ENCODE measurements around the gene OVOL2. TPM values are rescaled to one million over a fixed set of nuclear protein-coding genes. Genes with fewer than 3 reads are reported as not detected.

OVOL2 gene
- total RNA-seq, 2 experiments from 2014 or later, result not detected

- Histone ChIP-seq H3K4me1 (ENCODE audit: insufficient read depth, low read length, poor library complexity, severe bottlenecking) (no peaks in the 10 kb centered on the region), H3K36me3 (ENCODE audit: insufficient read depth, low read length) (no peaks in the 10 kb centered on the region), H3K4me3 (ENCODE audit: low read depth, low read length, poor library complexity, severe bottlenecking) (no peak overlapping the region), H2AFZ (ENCODE audit: low read length) (no peak overlapping the region), H3K4me2 (ENCODE audit: low read length) (no peak overlapping the region), H3K27ac (ENCODE audit: low read depth, low read length, poor library complexity, severe bottlenecking) (no peak overlapping the region), H3K79me2 (ENCODE audit: insufficient read depth, low read depth, low read length) (no peaks in the 10 kb centered on the region), H4K20me1 (ENCODE audit: insufficient read depth, low read length) (no peaks in the 10 kb centered on the region), H3K9me3 (ENCODE audit: low read length) (no peaks in the 10 kb centered on the region), H3K9me2 (ENCODE audit: insufficient read depth, low read length) (no peaks in the 10 kb centered on the region)
- no peak for DNase-seq (ENCODE audit: low spot score)
- TF ChIP-seq EZH2phosphoT487 (IDR thresholded peaks at IDR 0.05; ENCODE audit: borderline replicate concordance, low read depth, low read length), result no peak
- TF ChIP-seq, protein P1, sequence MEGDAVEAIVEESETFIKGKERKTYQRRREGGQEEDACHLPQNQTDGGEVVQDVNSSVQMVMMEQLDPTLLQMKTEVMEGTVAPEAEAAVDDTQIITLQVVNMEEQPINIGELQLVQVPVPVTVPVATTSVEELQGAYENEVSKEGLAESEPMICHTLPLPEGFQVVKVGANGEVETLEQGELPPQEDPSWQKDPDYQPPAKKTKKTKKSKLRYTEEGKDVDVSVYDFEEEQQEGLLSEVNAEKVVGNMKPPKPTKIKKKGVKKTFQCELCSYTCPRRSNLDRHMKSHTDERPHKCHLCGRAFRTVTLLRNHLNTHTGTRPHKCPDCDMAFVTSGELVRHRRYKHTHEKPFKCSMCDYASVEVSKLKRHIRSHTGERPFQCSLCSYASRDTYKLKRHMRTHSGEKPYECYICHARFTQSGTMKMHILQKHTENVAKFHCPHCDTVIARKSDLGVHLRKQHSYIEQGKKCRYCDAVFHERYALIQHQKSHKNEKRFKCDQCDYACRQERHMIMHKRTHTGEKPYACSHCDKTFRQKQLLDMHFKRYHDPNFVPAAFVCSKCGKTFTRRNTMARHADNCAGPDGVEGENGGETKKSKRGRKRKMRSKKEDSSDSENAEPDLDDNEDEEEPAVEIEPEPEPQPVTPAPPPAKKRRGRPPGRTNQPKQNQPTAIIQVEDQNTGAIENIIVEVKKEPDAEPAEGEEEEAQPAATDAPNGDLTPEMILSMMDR (conservative IDR thresholded peaks at IDR 0.05; ENCODE audit: low read length), result no peak
- intact Hi-C loops (cut with micrococcal nuclease; ENCODE audit: unreplicated experiment), result no loop called here
- POLR2A ChIA-PET, result no interaction called here
- CTCF ChIA-PET (ENCODE audit: unreplicated experiment), result no interaction called here
- BruUV-seq (replicated peaks), result no TSS peak
Measured at GRCh38 chr20:18014411-18014810, 43.3 kb downstream of the OVOL2 start.

DNA sequence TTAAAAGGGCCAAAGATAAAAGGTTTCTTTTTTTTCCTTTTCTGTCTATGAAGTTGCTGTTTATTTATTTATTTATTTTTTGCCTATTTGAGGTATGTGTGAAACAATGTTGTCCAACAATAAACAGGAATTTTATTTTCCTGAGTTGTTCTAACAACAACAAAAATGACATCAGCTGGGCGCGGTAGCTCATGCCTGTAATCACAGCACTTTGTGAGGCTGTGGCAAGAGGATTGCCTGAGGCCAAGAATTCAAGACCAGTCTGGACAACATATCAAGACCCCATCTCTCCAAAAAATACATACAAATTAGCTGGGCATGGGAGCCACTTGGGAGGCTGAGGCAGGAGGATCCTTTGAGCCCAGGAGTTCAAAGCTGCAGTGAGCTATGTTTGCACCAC is 44.8 kb downstream of the OVOL2 start:
- no peak overlapping the region for H3K4me3 ChIP-seq (ENCODE audit: low read depth, low read length, poor library complexity, severe bottlenecking)
- TF ChIP-seq, protein P1 (conservative IDR thresholded peaks at IDR 0.05; ENCODE audit: low read length), result no peak
- TF ChIP-seq EZH2phosphoT487 (IDR thresholded peaks at IDR 0.05; ENCODE audit: borderline replicate concordance, low read depth, low read length), result no peak
- no TSS peak for BruUV-seq (replicated peaks)
- no peaks in the 10 kb centered on the region for H3K4me1 ChIP-seq (ENCODE audit: insufficient read depth, low read length, poor library complexity, severe bottlenecking)
- ChIA-PET CTCF (ENCODE audit: unreplicated experiment) (no interaction called here), POLR2A (interaction anchor here (1.2 to 1.4 kb wide), 2 partner anchors 42 to 57 kb away, joined by 3 read pairs; no protein-coding TSS in a partner anchor)
- H3K9me2 ChIP-seq (ENCODE audit: insufficient read depth, low read length), result no peaks in the 10 kb centered on the region
- DNase-seq (ENCODE audit: low spot score), result no peak
- intact Hi-C loops (cut with micrococcal nuclease; ENCODE audit: unreplicated experiment), result no loop called here
- H4K20me1 ChIP-seq (ENCODE audit: insufficient read depth, low read length), result no peaks in the 10 kb centered on the region
- no peaks in the 10 kb centered on the region for H3K9me3 ChIP-seq (ENCODE audit: low read length)
- H3K4me2 ChIP-seq (ENCODE audit: low read length), result no peak overlapping the region
- H3K79me2 ChIP-seq (ENCODE audit: insufficient read depth, low read depth, low read length), result no peaks in the 10 kb centered on the region
- no peak overlapping the region for H2AFZ ChIP-seq (ENCODE audit: low read length)
- no peaks in the 10 kb centered on the region for H3K36me3 ChIP-seq (ENCODE audit: insufficient read depth, low read length)
- H3K27ac ChIP-seq (ENCODE audit: low read depth, low read length, poor library complexity, severe bottlenecking), result no peak overlapping the region

DNA sequence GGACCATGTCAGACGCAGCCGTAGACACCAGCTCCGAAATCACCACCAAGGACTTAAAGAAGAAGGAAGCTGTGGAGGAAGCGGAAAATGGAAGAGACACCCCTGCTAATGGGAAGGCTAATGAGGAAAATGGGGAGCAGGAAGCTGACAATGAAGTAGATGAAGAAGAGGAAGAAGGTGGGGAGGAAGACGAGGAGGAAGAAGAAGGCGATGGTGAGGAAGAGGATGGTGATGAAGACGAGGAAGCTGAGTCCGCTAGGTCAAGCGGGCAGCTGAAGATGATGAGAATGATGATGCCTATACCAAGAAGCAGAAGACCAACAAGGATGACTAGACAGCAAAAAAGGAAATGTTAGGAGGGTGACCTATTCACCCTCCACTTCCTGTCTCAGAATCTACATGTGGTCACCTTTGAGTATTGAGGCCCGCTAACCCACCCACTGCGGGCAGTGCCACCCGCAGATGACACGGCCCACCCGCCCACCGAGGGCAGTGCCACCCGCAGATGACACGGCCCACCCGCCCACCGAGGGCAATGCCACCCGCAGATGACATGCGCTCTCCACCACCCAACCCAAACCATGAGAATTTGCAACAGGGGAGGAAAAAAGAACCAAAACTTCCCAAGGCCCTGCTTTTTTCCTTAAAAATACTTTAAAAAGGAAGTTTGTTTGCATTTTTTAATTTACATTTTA is 45.6 kb downstream of the OVOL2 start:
- Histone ChIP-seq H3K4me3 (ENCODE audit: low read depth, low read length, poor library complexity, severe bottlenecking) (no peak overlapping the region), H3K9me3 (ENCODE audit: low read length) (no peaks in the 10 kb centered on the region), H4K20me1 (ENCODE audit: insufficient read depth, low read length) (no peaks in the 10 kb centered on the region), H3K4me2 (ENCODE audit: low read length) (no peak overlapping the region), H3K4me1 (ENCODE audit: insufficient read depth, low read length, poor library complexity, severe bottlenecking) (no peaks in the 10 kb centered on the region), H3K36me3 (ENCODE audit: insufficient read depth, low read length) (no peaks in the 10 kb centered on the region), H3K79me2 (ENCODE audit: insufficient read depth, low read depth, low read length) (no peaks in the 10 kb centered on the region), H3K9me2 (ENCODE audit: insufficient read depth, low read length) (no peaks in the 10 kb centered on the region), H2AFZ (ENCODE audit: low read length) (no peak overlapping the region), H3K27ac (ENCODE audit: low read depth, low read length, poor library complexity, severe bottlenecking) (no peak overlapping the region)
- no peak for TF ChIP-seq EZH2phosphoT487 (IDR thresholded peaks at IDR 0.05; ENCODE audit: borderline replicate concordance, low read depth, low read length)
- TF ChIP-seq, protein P1 (conservative IDR thresholded peaks at IDR 0.05; ENCODE audit: low read length), result no peak
- no TSS peak for BruUV-seq (replicated peaks)
- DNase-seq (ENCODE audit: low spot score), result no peak
- POLR2A ChIA-PET, result interaction anchor here (1.2 to 1.4 kb wide), 2 partner anchors 41 to 56 kb away, joined by 3 read pairs; no protein-coding TSS in a partner anchor
- CTCF ChIA-PET (ENCODE audit: unreplicated experiment), result no interaction called here
- intact Hi-C loops (cut with micrococcal nuclease; ENCODE audit: unreplicated experiment), result no loop called here
